IMR-90 (cell line): Measurements from ENCODE around the gene STX8. TPM values are rescaled to one million over a fixed set of nuclear protein-coding genes. Genes with fewer than 3 reads are reported as not detected.

Experiments used
- ATAC-seq: fragments of 200-7000 bp; cut with Tn5 transposase; 2 replicates; pipeline ENCODE4 v1.9.1; 2020; ENCODE audit warnings: low read depth, mild to moderate bottlenecking, moderate library complexity
- BruUV-seq: library from RNA; stranded (reverse); fragments of 400-500 nt; replicated peaks from 2 replicates; lab custom pipeline; 2021; lab: Mats Ljungman, UMichigan
- CTCF ChIA-PET: fragments of 300-600 bp; formaldehyde crosslinking; extraction: SDS; loops from one replicate; lab custom pipeline; 2021; ENCODE audit warnings: antibody characterized with exemption; lab: Yijun Ruan, JAX
- POLR2A ChIA-PET: fragments of 300-600 bp; sonication (Branson Sonifier 250); formaldehyde crosslinking; loops from one replicate; lab custom pipeline; 2022; ENCODE audit warnings: antibody characterized with exemption; ENCODE audit not compliant: unreplicated experiment; lab: Charles Lee
- DNase-seq: peaks from one replicate; pipeline ENCODE4 v3.0.0; 2013
- H2AFZ ChIP-seq: replicated peaks from 2 replicates; pipeline ENCODE3; 2013; ENCODE audit warnings: low read length, mild to moderate bottlenecking; ENCODE audit not compliant: poor library complexity
- H2AK5ac ChIP-seq: 2 replicates; pipeline ENCODE4 v1.6.1; 2013; ENCODE audit warnings: low read depth, low read length, inconsistent platforms
- H2AK9ac ChIP-seq: replicated peaks from 2 replicates; pipeline ENCODE3; 2013; ENCODE audit warnings: mild to moderate bottlenecking, low read depth, low read length, moderate library complexity; ENCODE audit not compliant: poor library complexity
- H2BK120ac ChIP-seq: 2 replicates; pipeline ENCODE4 v1.6.1; 2013; ENCODE audit warnings: low read depth, low read length, inconsistent platforms
- H2BK15ac ChIP-seq: 3 replicates; pipeline ENCODE4 v1.6.1; 2013; ENCODE audit warnings: low read depth, low read length, inconsistent platforms
- H2BK20ac ChIP-seq: 2 replicates; pipeline ENCODE4 v1.6.1; 2013; ENCODE audit warnings: low read depth, mild to moderate bottlenecking, inconsistent platforms, low read length, moderate library complexity
- H2BK5ac ChIP-seq: 2 replicates; pipeline ENCODE4 v1.6.1; 2013; ENCODE audit warnings: mild to moderate bottlenecking, low read depth, low read length, inconsistent platforms; ENCODE audit not compliant: poor library complexity, severe bottlenecking
- H3K14ac ChIP-seq: replicated peaks from 2 replicates; pipeline ENCODE4 v1.6.1; 2013; ENCODE audit warnings: low read depth, low read length, inconsistent platforms
- H3K18ac ChIP-seq: 2 replicates; pipeline ENCODE4 v1.6.1; 2013; ENCODE audit warnings: low read depth, low read length, control low read depth
- H3K23ac ChIP-seq: 2 replicates; pipeline ENCODE4 v1.6.1; 2013; ENCODE audit warnings: low read depth, low read length, inconsistent platforms
- H3K27ac ChIP-seq: 2 replicates; pipeline ENCODE4 v1.5.1; 2013; ENCODE audit warnings: mild to moderate bottlenecking, control low read depth, low read length; ENCODE audit not compliant: insufficient read depth
- H3K27me3 ChIP-seq: 2 replicates; pipeline ENCODE4 v1.6.1; 2013; ENCODE audit warnings: low read length; ENCODE audit not compliant: control insufficient read depth, insufficient read depth
- H3K36me3 ChIP-seq: 2 replicates; pipeline ENCODE4 v1.6.1; 2013; ENCODE audit warnings: low read length, mixed read lengths; ENCODE audit not compliant: control insufficient read depth, insufficient read depth
- H3K4ac ChIP-seq: 2 replicates; pipeline ENCODE4 v1.6.1; 2013; ENCODE audit warnings: low read depth, low read length, inconsistent platforms
- H3K4me1 ChIP-seq: 2 replicates; pipeline ENCODE4 v1.6.1; 2013; ENCODE audit warnings: low read length, mixed read lengths; ENCODE audit not compliant: control insufficient read depth, insufficient read depth
- H3K4me2 ChIP-seq: 2 replicates; pipeline ENCODE4 v1.6.1; 2013; ENCODE audit warnings: low read depth, mild to moderate bottlenecking, control low read depth, low read length, moderate library complexity
- H3K4me3 ChIP-seq: 2 replicates; pipeline ENCODE4 v1.5.1; 2013; ENCODE audit warnings: low read depth, mild to moderate bottlenecking, control low read depth, low read length, moderate library complexity; ENCODE audit not compliant: insufficient read depth
- H3K56ac ChIP-seq: 2 replicates; pipeline ENCODE4 v1.6.1; 2013; ENCODE audit warnings: low read length, inconsistent platforms; ENCODE audit not compliant: insufficient read depth; ENCODE audit errors: extremely low read depth
- H3K79me1 ChIP-seq, 2 experiments: 2 replicates each; pipeline ENCODE4 v1.6.1; 2013; ENCODE audit warnings: low read length in 2 of 2, inconsistent platforms in 1 of 2, low read depth in 1 of 2
- H3K9ac ChIP-seq: 2 replicates; pipeline ENCODE4 v1.6.1; 2013; ENCODE audit warnings: low read depth, low read length, control low read depth
- H3K9me1 ChIP-seq: 2 replicates; pipeline ENCODE4 v1.6.1; 2013; ENCODE audit warnings: low read length, inconsistent platforms; ENCODE audit not compliant: insufficient read depth
- H3K9me3 ChIP-seq: 2 replicates; pipeline ENCODE4 v1.6.1; 2013; ENCODE audit warnings: low read length; ENCODE audit not compliant: control insufficient read depth, insufficient read depth
- H4K20me1 ChIP-seq: 2 replicates; pipeline ENCODE4 v1.6.1; 2013; ENCODE audit warnings: low read length, inconsistent platforms; ENCODE audit not compliant: insufficient read depth
- H4K5ac ChIP-seq: 2 replicates; pipeline ENCODE4 v1.6.1; 2013; ENCODE audit warnings: mild to moderate bottlenecking, low read depth, low read length, control low read depth
- H4K8ac ChIP-seq, 2 experiments: 2 replicates each; pipeline ENCODE4 v1.6.1; 2013; ENCODE audit warnings: low read depth in 2 of 2, low read length in 2 of 2, control low read depth in 1 of 2, inconsistent platforms in 1 of 2
- H4K91ac ChIP-seq: 2 replicates; pipeline ENCODE4 v1.6.1; 2013; ENCODE audit warnings: low read depth, low read length, inconsistent platforms; ENCODE audit not compliant: insufficient read depth
- BHLHE40 ChIP-seq: fragments of 150-350 bp; IDR thresholded peaks from 2 replicates; pipeline ENCODE4 v1.6.1; 2016; ENCODE audit warnings: mild to moderate bottlenecking, low read depth, low read length
- CEBPB ChIP-seq: IDR thresholded peaks from 2 replicates; pipeline ENCODE4 v1.6.1; 2012; ENCODE audit warnings: low read depth, low read length, improper control_type of control experiment
- CHD1 ChIP-seq: IDR thresholded peaks from 2 replicates; pipeline ENCODE4 v1.6.1; 2012; ENCODE audit warnings: low read depth, low read length, improper control_type of control experiment
- FOS ChIP-seq: fragments of 150-350 bp; IDR thresholded peaks from 2 replicates; pipeline ENCODE4 v1.6.1; 2016; ENCODE audit warnings: low read depth, low read length
- MAFK ChIP-seq: IDR thresholded peaks from 2 replicates; pipeline ENCODE4 v1.6.1; 2012; ENCODE audit warnings: low read depth, low read length, improper control_type of control experiment
- MAZ ChIP-seq: IDR thresholded peaks from 2 replicates; pipeline ENCODE4 v1.6.1; 2012; ENCODE audit warnings: low read depth, mild to moderate bottlenecking, low read length, improper control_type of control experiment, moderate library complexity, borderline replicate concordance
- MXI1 ChIP-seq: IDR thresholded peaks from 2 replicates; pipeline ENCODE4 v1.6.1; 2012; ENCODE audit warnings: low read depth, mild to moderate bottlenecking, low read length, moderate library complexity, borderline replicate concordance
- NFE2L2 ChIP-seq: fragments of 150-350 bp; IDR thresholded peaks from 2 replicates; pipeline ENCODE4 v1.6.1; 2016; ENCODE audit warnings: low read depth, mild to moderate bottlenecking, low read length
- POLR2A ChIP-seq: IDR thresholded peaks from 2 replicates; pipeline ENCODE4 v1.6.1; 2012; ENCODE audit warnings: mild to moderate bottlenecking, low read depth, low read length
- RAD21 ChIP-seq: IDR thresholded peaks from 2 replicates; pipeline ENCODE4 v1.6.1; 2012; ENCODE audit warnings: low read length, improper control_type of control experiment
- RCOR1 ChIP-seq: IDR thresholded peaks from 2 replicates; pipeline ENCODE4 v1.6.1; 2012; ENCODE audit warnings: mild to moderate bottlenecking, low read length, improper control_type of control experiment; ENCODE audit not compliant: insufficient replicate concordance
- RFX5 ChIP-seq: IDR thresholded peaks from 2 replicates; pipeline ENCODE4 v1.8.0; 2012; ENCODE audit warnings: low read depth, mild to moderate bottlenecking, low read length, moderate library complexity
- WGBS, 2 experiments: methylation state at CpG; one replicate each; pipeline versions ENCODE4 v1.1.5 to v1.1.7; 2013; ENCODE audit warnings: missing lambda C conversion rate in 2 of 2; ENCODE audit not compliant: insufficient read length in 1 of 2; ENCODE audit errors: extremely low coverage in 2 of 2; 5-methylcytosine and 5-hydroxymethylcytosine counted together
- dilution Hi-C: fragments of 300-500 bp; cut with HindIII; formaldehyde crosslinking; loops from one replicate; pipeline ENCODE4 v1.14.3; 2018; ENCODE audit warnings: low sequenced_read_pairs; ENCODE audit not compliant: unreplicated experiment
- in situ Hi-C: fragments of 300-500 bp; cut with MboI; formaldehyde crosslinking; loops from 3 replicates; pipeline ENCODE4 v1.14.3; 2019; ENCODE audit warnings: low sequenced_read_pairs, inconsistent platforms, mixed read lengths
- intact Hi-C: fragments of 100-400 bp; cut with micrococcal nuclease; formaldehyde crosslinking; loops from 2 replicates; pipeline ENCODE4 v1.10.0; 2022
- polyA plus RNA-seq, 3 experiments: library from polyadenylated mRNA; depleted of rRNA; stranded (reverse); fragments of >200 nt; gene quantifications; 2 replicates each; pipeline ENCODE4 v1.2.3, GENCODE V29; 2012; ENCODE audit warnings: low replicate concordance in 1 of 3
- total RNA-seq: library from RNA; depleted of rRNA; stranded (reverse); fragments of >200 nt; gene quantifications from 2 replicates; pipeline ENCODE4 v1.2.3, GENCODE V29; 2012
- TF ChIP-seq, protein P1 (sequence below): fragments of 150-350 bp; IDR thresholded peaks from 2 replicates; pipeline ENCODE4 v1.6.1; 2017; ENCODE audit warnings: mild to moderate bottlenecking, antibody characterized with exemption, low read length, low read depth
- TF ChIP-seq, protein P2 (sequence below): conservative IDR thresholded peaks from 2 replicates; pipeline ENCODE4 v1.5.1; 2012; ENCODE audit warnings: mild to moderate bottlenecking, low read depth, low read length, improper control_type of control experiment
- TF ChIP-seq, protein P3 (sequence below): fragments of 150-350 bp; IDR thresholded peaks from 2 replicates; pipeline ENCODE4 v1.6.1; 2016; ENCODE audit warnings: low read depth, mild to moderate bottlenecking, low read length, moderate library complexity, borderline replicate concordance

The STX8 gene
- total and polyA plus RNA-seq, 2 of the 4 experiments (the other 2 are of a cell fraction): 26.5 to 47.0 TPM

DNA sequence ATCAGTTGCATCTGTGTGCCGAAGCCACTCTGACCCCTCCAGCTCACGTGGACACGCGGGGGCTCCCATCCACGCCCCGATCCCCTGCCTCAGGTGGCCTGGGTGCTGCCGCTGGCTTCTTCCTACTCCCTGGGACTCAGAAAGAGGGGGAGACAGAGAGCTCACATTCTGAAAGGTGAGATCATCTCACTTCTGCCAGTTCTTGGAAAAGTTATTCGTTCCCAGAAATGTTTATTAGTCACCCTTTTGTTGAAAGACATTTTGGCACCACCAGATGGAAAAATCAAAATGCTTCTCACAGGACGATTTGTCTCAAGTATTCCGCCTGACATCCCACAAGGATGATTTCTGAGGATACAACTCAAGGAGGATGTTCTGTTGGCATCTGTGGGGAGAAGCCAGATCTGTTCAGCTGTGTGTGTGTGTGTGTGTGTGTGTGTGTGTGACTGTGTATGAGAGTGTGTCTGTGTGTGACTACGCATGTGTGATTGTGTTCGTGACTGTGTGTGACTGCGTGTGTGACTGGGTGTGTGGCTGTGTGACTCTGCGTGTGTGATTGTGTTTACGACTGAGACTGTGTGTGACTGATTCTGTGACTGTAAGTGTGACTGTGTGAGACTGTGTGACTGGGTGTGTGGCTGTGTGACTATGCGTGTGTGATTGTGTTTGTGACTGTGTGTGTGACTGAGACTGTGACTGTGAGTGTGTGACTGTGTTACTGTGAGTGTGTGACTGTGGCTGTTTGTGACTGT, 347.0 kb downstream of the STX8 start:
- Histone ChIP-seq H3K9me1 (no peaks in the 10 kb centered on the region), H2BK120ac (no peak overlapping the region), H3K27ac (peak overlapping the region; percentile 16; the same call in 1 of the 2 replicates), H3K9me3 (no peaks in the 10 kb centered on the region), H2AK5ac (no peak overlapping the region), H2AFZ (no peak overlapping the region), H3K27me3 (no peaks in the 10 kb centered on the region; the same call in 1 of the 2 replicates), H3K9ac (no peak overlapping the region), H3K4me1 (peaks cover 8% of the 10 kb centered on the region; the same call in 1 of the 2 replicates), H3K36me3 (no peaks in the 10 kb centered on the region), H3K14ac (no peak overlapping the region), H3K56ac (no peak overlapping the region), H4K91ac (no peak overlapping the region), H3K23ac (no peak overlapping the region), H2AK9ac (no peak overlapping the region), H3K18ac (no peak overlapping the region; the same call in 1 of the 2 replicates), H2BK20ac (no peak overlapping the region), H4K5ac (no peak overlapping the region; the same call in 1 of the 2 replicates), H3K79me1 (no peaks in the 10 kb centered on the region), H4K20me1 (no peaks in the 10 kb centered on the region), H2BK5ac (no peak overlapping the region), H3K4me3 (no peak overlapping the region), H3K4ac (no peak overlapping the region), H3K4me2 (no peak overlapping the region; the same call in 1 of the 2 replicates), H4K8ac (no peak overlapping the region), H2BK15ac (no peak overlapping the region)
- ATAC-seq (peak; percentile 32), DNase-seq (peak; percentile 58)
- 57% methylated on average over 13 of the region's 16 CpGs; no CpG with 5 or more reads in 1 of the 2 experiments for WGBS, 2 experiments
- dilution Hi-C loops (no loop called here), intact Hi-C loops (no loop called here), in situ Hi-C loops (no loop called here)
- no TSS peak for BruUV-seq
- ChIA-PET POLR2A (no interaction called here), CTCF (no interaction called here)
- no peak for TF ChIP-seq MAFK
- no peak for TF ChIP-seq RFX5
- TF ChIP-seq NFE2L2: no peak
- TF ChIP-seq, protein P1, sequence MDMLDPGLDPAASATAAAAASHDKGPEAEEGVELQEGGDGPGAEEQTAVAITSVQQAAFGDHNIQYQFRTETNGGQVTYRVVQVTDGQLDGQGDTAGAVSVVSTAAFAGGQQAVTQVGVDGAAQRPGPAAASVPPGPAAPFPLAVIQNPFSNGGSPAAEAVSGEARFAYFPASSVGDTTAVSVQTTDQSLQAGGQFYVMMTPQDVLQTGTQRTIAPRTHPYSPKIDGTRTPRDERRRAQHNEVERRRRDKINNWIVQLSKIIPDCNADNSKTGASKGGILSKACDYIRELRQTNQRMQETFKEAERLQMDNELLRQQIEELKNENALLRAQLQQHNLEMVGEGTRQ: no peak
- no peak for TF ChIP-seq RAD21
- no peak for TF ChIP-seq CHD1
- no peak for TF ChIP-seq POLR2A
- TF ChIP-seq BHLHE40: no peak
- TF ChIP-seq, protein P2, sequence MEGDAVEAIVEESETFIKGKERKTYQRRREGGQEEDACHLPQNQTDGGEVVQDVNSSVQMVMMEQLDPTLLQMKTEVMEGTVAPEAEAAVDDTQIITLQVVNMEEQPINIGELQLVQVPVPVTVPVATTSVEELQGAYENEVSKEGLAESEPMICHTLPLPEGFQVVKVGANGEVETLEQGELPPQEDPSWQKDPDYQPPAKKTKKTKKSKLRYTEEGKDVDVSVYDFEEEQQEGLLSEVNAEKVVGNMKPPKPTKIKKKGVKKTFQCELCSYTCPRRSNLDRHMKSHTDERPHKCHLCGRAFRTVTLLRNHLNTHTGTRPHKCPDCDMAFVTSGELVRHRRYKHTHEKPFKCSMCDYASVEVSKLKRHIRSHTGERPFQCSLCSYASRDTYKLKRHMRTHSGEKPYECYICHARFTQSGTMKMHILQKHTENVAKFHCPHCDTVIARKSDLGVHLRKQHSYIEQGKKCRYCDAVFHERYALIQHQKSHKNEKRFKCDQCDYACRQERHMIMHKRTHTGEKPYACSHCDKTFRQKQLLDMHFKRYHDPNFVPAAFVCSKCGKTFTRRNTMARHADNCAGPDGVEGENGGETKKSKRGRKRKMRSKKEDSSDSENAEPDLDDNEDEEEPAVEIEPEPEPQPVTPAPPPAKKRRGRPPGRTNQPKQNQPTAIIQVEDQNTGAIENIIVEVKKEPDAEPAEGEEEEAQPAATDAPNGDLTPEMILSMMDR: no peak
- TF ChIP-seq MAZ: no peak
- TF ChIP-seq, protein P3, sequence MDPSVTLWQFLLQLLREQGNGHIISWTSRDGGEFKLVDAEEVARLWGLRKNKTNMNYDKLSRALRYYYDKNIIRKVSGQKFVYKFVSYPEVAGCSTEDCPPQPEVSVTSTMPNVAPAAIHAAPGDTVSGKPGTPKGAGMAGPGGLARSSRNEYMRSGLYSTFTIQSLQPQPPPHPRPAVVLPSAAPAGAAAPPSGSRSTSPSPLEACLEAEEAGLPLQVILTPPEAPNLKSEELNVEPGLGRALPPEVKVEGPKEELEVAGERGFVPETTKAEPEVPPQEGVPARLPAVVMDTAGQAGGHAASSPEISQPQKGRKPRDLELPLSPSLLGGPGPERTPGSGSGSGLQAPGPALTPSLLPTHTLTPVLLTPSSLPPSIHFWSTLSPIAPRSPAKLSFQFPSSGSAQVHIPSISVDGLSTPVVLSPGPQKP: no peak
- TF ChIP-seq FOS: no peak
- TF ChIP-seq MXI1: no peak
- no peak for TF ChIP-seq CEBPB
- no peak for TF ChIP-seq RCOR1
